H9 (cell line): ENCODE measurements around the gene RBFOX1. TPM values are rescaled to one million over a fixed set of nuclear protein-coding genes. Genes with fewer than 3 reads are reported as not detected.

Source experiments
- DNase-seq: peaks from one replicate; pipeline ENCODE4 v3.0.0-alpha.2; 2017
- H2AFZ ChIP-seq: one replicate; pipeline ENCODE4 v1.6.1; 2013; ENCODE audit warnings: mild to moderate bottlenecking, low read length, control low read depth, moderate library complexity
- H2AK5ac ChIP-seq: 2 replicates; pipeline ENCODE4 v1.6.1; 2013; ENCODE audit warnings: low read length, control low read depth, mixed read lengths; ENCODE audit not compliant: insufficient read length
- H2BK120ac ChIP-seq: one replicate; pipeline ENCODE4 v1.6.1; 2013; ENCODE audit warnings: low read depth, mild to moderate bottlenecking, low read length, control low read depth, inconsistent platforms; ENCODE audit not compliant: poor library complexity, severe bottlenecking
- H2BK12ac ChIP-seq: 2 replicates; pipeline ENCODE4 v1.6.1; 2013; ENCODE audit warnings: low read length, control low read depth, mixed read lengths, low read depth; ENCODE audit not compliant: insufficient read length
- H2BK15ac ChIP-seq: 2 replicates; pipeline ENCODE4 v1.6.1; 2013; ENCODE audit warnings: low read depth, low read length, control low read depth
- H2BK20ac ChIP-seq: one replicate; pipeline ENCODE4 v1.6.1; 2013; ENCODE audit warnings: low read depth, mild to moderate bottlenecking, low read length, control low read depth, inconsistent platforms; ENCODE audit not compliant: poor library complexity, severe bottlenecking
- H2BK5ac ChIP-seq: 2 replicates; pipeline ENCODE4 v1.6.1; 2013; ENCODE audit warnings: low read length, control low read depth, mixed read lengths; ENCODE audit not compliant: insufficient read length
- H3K14ac ChIP-seq: 2 replicates; pipeline ENCODE4 v1.6.1; 2013; ENCODE audit warnings: low read length, control low read depth; ENCODE audit not compliant: insufficient read depth
- H3K18ac ChIP-seq: 2 replicates; pipeline ENCODE4 v1.6.1; 2013; ENCODE audit warnings: low read depth, mild to moderate bottlenecking, mixed read lengths, low read length, control low read depth; ENCODE audit not compliant: insufficient read length
- H3K23ac ChIP-seq: 2 replicates; pipeline ENCODE4 v1.6.1; 2013; ENCODE audit warnings: low read length, control low read depth, mixed read lengths, low read depth; ENCODE audit not compliant: insufficient read length
- H3K23me2 ChIP-seq: 2 replicates; pipeline ENCODE4 v1.6.1; 2013; ENCODE audit warnings: low read depth, mild to moderate bottlenecking, mixed read lengths, low read length, control low read depth; ENCODE audit not compliant: insufficient read length, poor library complexity, severe bottlenecking
- H3K27ac ChIP-seq: 2 replicates; pipeline ENCODE4 v1.5.1; 2013; ENCODE audit warnings: low read length, control low read depth, mixed read lengths, low read depth; ENCODE audit not compliant: insufficient read length
- H3K27me3 ChIP-seq: 2 replicates; pipeline ENCODE4 v1.6.1; 2013; ENCODE audit warnings: low read length, control low read depth, inconsistent platforms; ENCODE audit not compliant: insufficient read depth
- H3K4ac ChIP-seq: 2 replicates; pipeline ENCODE4 v1.6.1; 2013; ENCODE audit warnings: low read depth, mild to moderate bottlenecking, control low read depth, inconsistent platforms, low read length, moderate library complexity
- H3K4me1 ChIP-seq: 2 replicates; pipeline ENCODE4 v1.6.1; 2013; ENCODE audit warnings: low read length, control low read depth, inconsistent platforms; ENCODE audit not compliant: insufficient read depth
- H3K4me2 ChIP-seq: 2 replicates; pipeline ENCODE4 v1.6.1; 2013; ENCODE audit warnings: low read length, control low read depth, mixed read lengths; ENCODE audit not compliant: insufficient read length, insufficient read depth
- H3K56ac ChIP-seq: 2 replicates; pipeline ENCODE4 v1.6.1; 2013; ENCODE audit warnings: low read depth, mild to moderate bottlenecking, mixed read lengths, low read length, control low read depth; ENCODE audit not compliant: insufficient read length
- H3K79me1 ChIP-seq: 2 replicates; pipeline ENCODE4 v1.6.1; 2013; ENCODE audit warnings: low read depth, mild to moderate bottlenecking, moderate library complexity, low read length, control low read depth, inconsistent platforms; ENCODE audit not compliant: insufficient read depth, poor library complexity, severe bottlenecking
- H3K79me2 ChIP-seq: 2 replicates; pipeline ENCODE4 v1.6.1; 2013; ENCODE audit warnings: low read length, control low read depth, inconsistent platforms; ENCODE audit not compliant: insufficient read depth
- H3K9ac ChIP-seq: 2 replicates; pipeline ENCODE4 v1.6.1; 2013; ENCODE audit warnings: low read length, control low read depth, mixed read lengths; ENCODE audit not compliant: insufficient read length; ENCODE audit errors: extremely low read depth
- H3K9me3 ChIP-seq: one replicate; pipeline ENCODE4 v1.6.1; 2013; ENCODE audit warnings: low read depth, low read length, inconsistent platforms; ENCODE audit not compliant: control insufficient read depth
- H3T11ph ChIP-seq: one replicate; pipeline ENCODE4 v1.6.1; 2013; ENCODE audit warnings: mild to moderate bottlenecking, low read length, control low read depth, inconsistent platforms
- H4K20me1 ChIP-seq: one replicate; pipeline ENCODE4 v1.6.1; 2013; ENCODE audit not compliant: control insufficient read depth, insufficient read length, insufficient read depth
- H4K5ac ChIP-seq: 2 replicates; pipeline ENCODE4 v1.6.1; 2013; ENCODE audit warnings: low read depth, mild to moderate bottlenecking, mixed read lengths, low read length, control low read depth; ENCODE audit not compliant: insufficient read length
- H4K8ac ChIP-seq: replicated peaks from 2 replicates; pipeline ENCODE4 v1.6.1; 2013; ENCODE audit warnings: low read length, control low read depth, mixed read lengths, low read depth; ENCODE audit not compliant: insufficient read length
- H4K91ac ChIP-seq: 2 replicates; pipeline ENCODE4 v1.6.1; 2013; ENCODE audit warnings: low read depth, mild to moderate bottlenecking, moderate library complexity, mixed read lengths, low read length, control low read depth; ENCODE audit not compliant: insufficient read length
- H3K27ac Mint-ChIP-seq, 3 experiments: 2 replicates in 2 of 3; 3 replicates in 1 of 3; pipeline ENCODE4 v1.8.0; 2020 to 2021; ENCODE audit warnings: mixed read lengths in 3 of 3, mild to moderate bottlenecking in 1 of 3, moderate library complexity in 1 of 3
- H3K27me3 Mint-ChIP-seq: 2 replicates; pipeline ENCODE4 v1.8.0; 2021; ENCODE audit warnings: low read depth, mild to moderate bottlenecking, moderate library complexity, mixed read lengths
- H3K36me3 Mint-ChIP-seq, 3 experiments: 2 replicates in 2 of 3; 3 replicates in 1 of 3; pipeline ENCODE4 v1.8.0; 2020 to 2021; ENCODE audit warnings: low read depth in 3 of 3, mixed read lengths in 3 of 3; ENCODE audit not compliant: insufficient read depth in 1 of 3
- H3K4me1 Mint-ChIP-seq, 2 experiments: 2 replicates each; pipeline ENCODE4 v1.8.0; 2020; ENCODE audit warnings: mixed read lengths in 2 of 2
- H3K4me3 Mint-ChIP-seq, 2 experiments: 2 replicates in 1 of 2; 3 replicates in 1 of 2; pipeline ENCODE4 v1.8.0; 2020 to 2021; ENCODE audit warnings: mild to moderate bottlenecking in 2 of 2, mixed read lengths in 2 of 2, moderate library complexity in 1 of 2
- H3K9me3 Mint-ChIP-seq, 2 experiments: 2 replicates in 1 of 2; 3 replicates in 1 of 2; pipeline ENCODE4 v1.8.0; 2020; ENCODE audit warnings: mild to moderate bottlenecking in 2 of 2, mixed read lengths in 2 of 2, moderate library complexity in 1 of 2
- CTCF ChIP-seq: fragments of 200-600 bp; sonication (generic); conservative IDR thresholded peaks from 3 replicates; pipeline ENCODE4 v1.8.0; 2021; ENCODE audit warnings: antibody characterized with exemption, mild to moderate bottlenecking
- WGBS: extraction: QIAGEN DNeasy Blood & Tissue Kit; methylation state at CpG from one replicate; pipeline ENCODE4 v1.1.7; 2013; ENCODE audit warnings: missing lambda C conversion rate, low lambda C conversion rate, mixed read lengths; ENCODE audit not compliant: insufficient read length; ENCODE audit errors: extremely low coverage; 5-methylcytosine and 5-hydroxymethylcytosine counted together
- total RNA-seq: library from RNA; stranded (reverse); gene quantifications from 2 replicates; pipeline ENCODE4 v1.2.1, GENCODE V29; 2021

The RBFOX1 gene
- total RNA-seq, 1 experiment from 2014 or later = 2.0 TPM

DNA sequence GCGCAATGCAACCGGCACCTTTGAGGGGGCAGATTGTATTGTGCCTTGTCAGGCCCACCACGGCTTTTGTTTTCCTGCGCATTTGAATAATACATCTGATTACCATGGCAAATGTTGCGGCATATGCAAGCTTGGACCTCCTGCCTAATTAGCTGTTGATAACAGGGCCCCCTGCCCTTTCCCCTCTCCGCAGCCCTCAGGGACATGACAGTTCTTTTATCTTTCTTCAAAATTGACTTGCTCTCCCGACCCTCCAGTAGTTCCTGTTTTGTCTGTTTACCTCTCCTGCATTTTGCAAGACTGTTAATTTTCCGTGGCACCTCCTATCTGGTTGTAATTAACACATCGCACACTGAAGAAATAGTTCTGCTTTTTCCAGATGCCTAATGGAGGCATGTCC lies 86.8 kb downstream of the RBFOX1 start:
- no peak for TF ChIP-seq CTCF
- H3K27ac Mint-ChIP-seq = no peak overlapping the region

More for the DNA sequence above, 86.8 kb downstream of the RBFOX1 start:
- H2BK120ac ChIP-seq = no peak overlapping the region
- no peaks in the 10 kb centered on the region for H3K79me2 ChIP-seq
- H3K36me3 Mint-ChIP-seq = no peaks in the 10 kb centered on the region
- no peak overlapping the region for H3K4ac ChIP-seq
- no peak overlapping the region for H3K18ac ChIP-seq
- WGBS = no CpG with 5 or more reads among the region's 9 CpGs
- no peak overlapping the region for H2BK15ac ChIP-seq
- H3K27ac ChIP-seq = no peak overlapping the region
- H4K5ac ChIP-seq = no peak overlapping the region
- no peak overlapping the region for H3K23ac ChIP-seq
- no peak overlapping the region for H3K9ac ChIP-seq
- no peak overlapping the region for H3K56ac ChIP-seq
- H3K9me3 ChIP-seq = no peaks in the 10 kb centered on the region
- no peaks in the 10 kb centered on the region for H3K27me3 ChIP-seq
- no peak overlapping the region for H3K14ac ChIP-seq
- no peak overlapping the region for H2BK20ac ChIP-seq
- H3K23me2 ChIP-seq = no peaks in the 10 kb centered on the region
- no peaks in the 10 kb centered on the region for H3K79me1 ChIP-seq
- no peak for DNase-seq
- H3K4me2 ChIP-seq = no peak overlapping the region
- no peak overlapping the region for H4K91ac ChIP-seq
- H3K4me3 Mint-ChIP-seq = no peak overlapping the region
- no peak overlapping the region for H2BK5ac ChIP-seq
- no peak overlapping the region for H4K8ac ChIP-seq
- H2AK5ac ChIP-seq = no peak overlapping the region
- H3K4me1 ChIP-seq = peaks cover 3% of the 10 kb centered on the region; the same call in 1 of the 2 replicates
- no peaks in the 10 kb centered on the region for H4K20me1 ChIP-seq
- no peak overlapping the region for H2BK12ac ChIP-seq
- H3K9me3 Mint-ChIP-seq = no peaks in the 10 kb centered on the region
- no peak overlapping the region for H2AFZ ChIP-seq
- H3K4me1 Mint-ChIP-seq = peaks cover 14% of the 10 kb centered on the region in 2 experiments
- H3K27me3 Mint-ChIP-seq = no peaks in the 10 kb centered on the region; the same call in 1 of the 2 replicates
- H3T11ph ChIP-seq = no peak overlapping the region
